Activated CD8-positive, alpha-beta memory T cell treated with anti-CD3 and anti-CD28 coated beads, Interleukin-2, amount 50 U/mL, for 4 hours (primary cell): ENCODE results near the gene GOPC.

Source experiments
- DNase-seq: peaks from one replicate; pipeline ENCODE4 v3.0.0-alpha.2; 2020

Gene GOPC

GRCh38 chr6:117595099-117595923, 7.0 kb downstream of the GOPC start:
- no peak for DNase-seq

- DNase-seq, result no peak
Measured at GRCh38 chr6:117592983-117593759, 9.1 kb downstream of the GOPC start.

- no peak for DNase-seq
Measured at GRCh38 chr6:117591405-117591804, 10.9 kb downstream of the GOPC start.

- no peak for DNase-seq
Measured at GRCh38 chr6:117590447-117590846, 11.9 kb downstream of the GOPC start.

GRCh38 chr6:117585647-117586046, 16.7 kb downstream of the GOPC start:
- DNase-seq, result no peak

GRCh38 chr6:117574198-117574597, 28.1 kb downstream of the GOPC start:
- no peak for DNase-seq

GRCh38 chr6:117573006-117573680, 29.2 kb downstream of the GOPC start:
- no peak for DNase-seq

GRCh38 chr6:117568831-117569410, 33.4 kb downstream of the GOPC start:
- no peak for DNase-seq

GRCh38 chr6:117568247-117568646, 34.1 kb downstream of the GOPC start:
- no peak for DNase-seq

GRCh38 chr6:117564681-117565080, 37.6 kb downstream of the GOPC start:
- no peak for DNase-seq

GRCh38 chr6:117561128-117561527, 41.2 kb downstream of the GOPC start:
- no peak for DNase-seq

- no peak for DNase-seq
Measured at GRCh38 chr6:117559299-117559698, 43.0 kb downstream of the GOPC start.

GRCh38 chr6:117558818-117559217, 43.5 kb downstream of the GOPC start:
- no peak for DNase-seq

- DNase-seq, result no peak
Measured at GRCh38 chr6:117557951-117558350, 44.4 kb downstream of the GOPC start.

GRCh38 chr6:117555882-117556498, 46.3 kb downstream of the GOPC start:
- DNase-seq, result peak; percentile 68

GRCh38 chr6:117555262-117555849, 47.0 kb downstream of the GOPC start:
- DNase-seq, result no peak

GRCh38 chr6:117553142-117553541, 49.2 kb downstream of the GOPC start:
- DNase-seq, result no peak

- DNase-seq, result no peak
Measured at GRCh38 chr6:117552618-117553017, 49.7 kb downstream of the GOPC start.

- no peak for DNase-seq
Measured at GRCh38 chr6:117550618-117551242, 51.6 kb downstream of the GOPC start.

GRCh38 chr6:117550078-117550600, 52.2 kb downstream of the GOPC start:
- no peak for DNase-seq

- peak; percentile 21 for DNase-seq
Measured at GRCh38 chr6:117549611-117550010, 52.7 kb downstream of the GOPC start.
